DMS79 (cell line): ENCODE results near the gene VGLL3.
"Not testable (repeated sequence)": the region's sequence is repeated elsewhere in the genome, so short reads cannot be mapped to it uniquely, and the experiment has no call there.

Source experiments
- DNase-seq: peaks from one replicate; lab custom pipeline; 2025; lab: John Stamatoyannopoulos, UW

The VGLL3 gene, protein sequence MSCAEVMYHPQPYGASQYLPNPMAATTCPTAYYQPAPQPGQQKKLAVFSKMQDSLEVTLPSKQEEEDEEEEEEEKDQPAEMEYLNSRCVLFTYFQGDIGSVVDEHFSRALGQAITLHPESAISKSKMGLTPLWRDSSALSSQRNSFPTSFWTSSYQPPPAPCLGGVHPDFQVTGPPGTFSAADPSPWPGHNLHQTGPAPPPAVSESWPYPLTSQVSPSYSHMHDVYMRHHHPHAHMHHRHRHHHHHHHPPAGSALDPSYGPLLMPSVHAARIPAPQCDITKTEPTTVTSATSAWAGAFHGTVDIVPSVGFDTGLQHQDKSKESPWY

DNA sequence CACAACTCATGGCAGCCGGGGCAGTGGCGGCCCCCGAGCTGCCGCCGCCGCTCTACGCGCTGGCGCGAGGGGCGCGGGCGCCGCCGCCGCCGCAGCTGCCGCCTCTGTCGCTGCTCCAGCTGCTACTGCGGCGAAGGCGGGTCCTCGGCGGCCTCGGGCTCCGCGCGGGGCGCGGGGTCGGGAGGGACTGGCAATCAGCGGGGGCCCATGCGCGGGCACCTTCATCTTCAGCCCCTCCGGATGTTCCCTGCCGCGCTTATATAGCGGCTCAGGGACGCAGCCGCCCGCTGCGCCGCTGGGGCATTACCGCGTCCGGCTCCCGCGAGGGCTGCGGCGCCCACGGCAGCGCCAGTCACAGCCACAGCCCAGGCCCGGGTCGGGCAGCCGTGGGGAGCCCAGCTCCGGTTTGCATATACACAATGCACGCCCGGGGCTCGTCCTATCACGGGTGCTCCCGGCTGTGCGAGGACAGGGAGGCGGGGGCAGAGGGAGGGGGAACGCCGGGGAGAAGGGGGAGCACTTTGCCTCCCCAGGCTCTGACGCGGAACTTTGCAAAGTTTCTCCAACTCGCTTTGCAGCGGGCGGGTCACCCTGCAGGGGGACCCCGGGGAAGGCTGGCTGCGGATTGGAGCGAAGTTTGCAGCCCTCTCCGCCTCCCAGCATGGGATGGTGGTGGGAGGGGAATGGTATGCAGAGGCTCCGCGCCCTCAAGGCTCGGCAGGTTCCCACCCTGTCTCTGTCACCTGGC lies at the start of gene VGLL3:
Gene VGLL3 (minus strand): TSS at position 416 of the 748 bp plus-strand sequence. CDS start 406 bp downstream, at position 10.
- DNase-seq: no peak

DNA sequence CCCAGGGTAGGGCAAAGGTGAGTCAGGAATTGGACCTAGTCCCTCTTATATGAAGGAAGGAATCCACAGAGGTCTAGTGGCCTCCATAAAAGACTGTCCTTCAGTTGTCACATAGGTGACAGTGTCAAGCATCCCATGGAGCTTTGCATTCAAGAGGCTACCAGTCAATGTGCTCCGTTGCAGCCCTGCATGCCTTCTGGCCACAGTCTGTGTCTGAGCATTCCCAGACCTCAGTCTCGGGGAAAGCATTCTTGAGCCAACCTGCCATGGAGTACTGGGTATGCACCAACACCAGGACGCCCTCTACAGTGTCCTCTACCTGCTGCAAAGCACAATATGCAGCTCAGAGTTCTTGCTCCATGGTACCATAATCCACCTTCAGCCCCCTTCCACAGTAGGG lies 46.7 kb upstream of the VGLL3 start:
- no peak for DNase-seq

DNA sequence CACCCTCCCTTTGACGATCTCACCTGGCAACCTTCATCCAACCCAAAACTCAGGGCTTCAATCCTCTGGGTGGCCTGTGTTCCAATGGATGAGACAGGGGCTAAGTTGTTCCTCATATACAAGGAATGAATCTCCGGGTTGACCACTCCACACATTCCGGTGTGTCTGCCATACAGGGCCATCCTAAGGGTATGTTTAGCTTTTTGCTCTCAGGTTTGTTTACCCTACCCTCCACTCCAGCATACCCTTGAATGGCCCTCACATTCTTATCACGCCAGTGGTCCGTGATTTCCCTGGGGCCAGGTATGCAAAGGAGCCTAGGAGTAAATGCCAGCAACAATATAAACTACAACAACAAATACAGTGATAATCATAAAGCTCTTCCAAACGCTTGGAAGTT lies 45.7 kb upstream of the VGLL3 start:
- no peak for DNase-seq

DNA sequence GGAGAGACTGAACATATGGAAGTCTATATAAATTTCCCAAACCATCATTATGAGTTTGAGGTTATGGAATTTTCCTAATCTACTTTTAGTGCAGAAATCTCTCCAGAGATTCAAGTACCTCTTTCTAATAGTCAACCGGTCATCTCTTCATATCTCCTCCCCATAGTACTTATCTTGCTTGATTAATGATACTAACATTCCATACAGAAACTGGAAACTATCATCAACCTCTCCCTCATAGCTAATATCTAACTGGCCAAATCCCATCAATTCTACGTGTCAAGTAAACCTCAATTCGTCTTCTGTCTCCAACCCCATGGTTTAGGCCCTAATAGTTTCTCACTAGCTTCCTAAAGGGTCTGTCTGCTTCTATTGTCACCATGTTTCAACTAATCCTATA lies 44.4 kb upstream of the VGLL3 start:
- no peak for DNase-seq

DNA sequence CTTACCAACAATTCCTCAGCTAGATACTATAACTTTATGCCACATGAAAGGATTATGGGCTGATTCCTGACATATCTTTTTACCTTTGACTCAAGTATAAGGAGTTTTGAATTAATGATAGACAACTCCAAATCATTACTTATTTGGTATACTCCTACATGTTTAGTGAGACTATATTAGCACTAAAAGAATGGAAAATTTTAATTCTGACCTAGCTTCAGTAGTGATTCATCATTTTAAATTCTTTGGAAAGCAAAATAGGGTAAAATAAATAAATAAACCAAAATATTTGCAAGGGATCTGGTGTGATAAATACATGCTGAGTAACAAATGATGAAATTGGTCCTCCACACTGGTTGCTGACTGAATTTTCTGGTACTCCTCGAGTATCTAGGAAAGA lies 42.3 kb upstream of the VGLL3 start:
- no peak for DNase-seq

DNA sequence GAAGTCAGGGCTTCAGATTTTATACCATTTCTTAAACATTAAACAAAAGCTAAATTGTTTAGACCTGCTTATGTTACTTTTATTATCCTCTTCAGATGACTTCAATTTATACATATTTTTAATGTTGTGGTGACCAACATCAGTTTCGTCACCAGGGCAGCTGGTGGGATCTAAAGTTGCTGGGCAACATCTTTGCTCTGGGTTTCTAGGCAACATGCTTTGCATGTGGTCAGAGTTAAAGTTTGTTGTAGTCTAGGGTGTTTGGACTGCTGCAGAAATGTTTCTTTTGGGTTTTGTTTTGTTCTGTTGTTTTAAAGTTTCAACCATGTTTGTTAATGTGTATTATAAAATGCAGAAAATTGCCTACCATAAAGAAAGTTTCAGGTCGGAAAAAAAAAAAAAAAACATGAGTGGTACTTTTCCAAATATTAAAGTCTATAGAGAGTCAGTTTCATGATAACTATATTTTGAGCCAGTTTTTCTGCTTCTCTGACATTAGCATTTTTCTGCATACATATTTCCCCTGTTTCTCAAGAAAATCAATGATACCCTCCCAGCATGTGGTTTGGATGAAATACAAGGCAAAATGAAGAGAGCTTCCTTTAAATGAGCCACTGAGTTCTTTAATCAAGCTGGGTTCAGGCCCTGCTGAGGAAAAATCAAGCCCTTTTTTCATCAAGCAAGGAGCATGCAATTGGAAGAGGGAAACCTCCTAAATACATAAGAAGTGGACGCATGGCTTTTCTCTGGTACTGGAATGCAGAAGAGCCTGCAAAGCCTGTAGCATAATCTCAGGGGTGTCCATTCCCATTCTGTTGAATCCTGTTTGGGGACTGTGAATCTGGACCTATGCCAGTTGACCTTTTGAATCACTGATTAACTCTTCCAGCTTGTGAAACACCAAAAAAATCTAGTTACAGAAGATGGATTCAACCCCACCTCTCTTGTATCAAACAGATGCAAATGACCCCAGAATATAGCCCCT lies 35.0 kb upstream of the VGLL3 start:
- no peak for DNase-seq

DNA sequence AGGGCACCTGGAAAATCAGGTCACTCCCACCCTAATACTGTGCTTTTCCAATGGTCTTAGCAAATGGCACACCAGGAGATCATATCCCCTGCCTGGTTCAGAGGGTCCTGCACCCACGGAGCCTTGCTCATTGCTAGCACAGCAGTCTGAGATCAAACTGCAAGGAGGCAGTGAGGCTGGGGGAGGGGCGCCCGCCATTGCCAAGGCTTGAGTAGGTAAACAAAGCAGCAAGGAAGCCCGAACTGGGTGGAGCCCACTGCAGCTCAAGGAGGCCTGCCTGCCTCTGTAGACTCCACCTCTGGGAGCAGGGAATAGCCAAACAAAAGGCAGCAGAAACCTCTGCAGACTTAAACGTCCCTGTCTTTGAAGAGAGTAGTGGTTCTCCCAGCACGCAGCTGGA lies 26.4 kb upstream of the VGLL3 start:
- DNase-seq: not testable (repeated sequence)

DNA sequence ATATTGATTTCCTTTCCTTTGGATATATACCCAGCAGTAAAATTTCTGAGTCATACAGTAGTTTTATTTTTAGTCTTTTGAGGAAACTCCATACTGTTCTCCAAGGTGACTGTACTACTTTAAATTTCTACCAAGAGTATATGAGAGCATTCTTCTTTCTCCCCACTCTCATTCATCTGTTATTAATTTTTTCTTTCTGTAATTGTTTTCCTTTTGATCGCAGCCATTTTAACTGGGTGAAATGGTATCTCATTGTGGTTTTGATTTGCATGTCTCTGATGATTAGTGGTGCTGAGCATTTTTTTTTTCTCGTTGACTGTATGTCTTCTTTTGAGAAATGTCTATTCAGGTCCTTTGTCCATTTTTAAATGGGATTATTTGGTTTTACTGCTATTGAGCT lies 18.3 kb upstream of the VGLL3 start:
- DNase-seq: no peak

DNA sequence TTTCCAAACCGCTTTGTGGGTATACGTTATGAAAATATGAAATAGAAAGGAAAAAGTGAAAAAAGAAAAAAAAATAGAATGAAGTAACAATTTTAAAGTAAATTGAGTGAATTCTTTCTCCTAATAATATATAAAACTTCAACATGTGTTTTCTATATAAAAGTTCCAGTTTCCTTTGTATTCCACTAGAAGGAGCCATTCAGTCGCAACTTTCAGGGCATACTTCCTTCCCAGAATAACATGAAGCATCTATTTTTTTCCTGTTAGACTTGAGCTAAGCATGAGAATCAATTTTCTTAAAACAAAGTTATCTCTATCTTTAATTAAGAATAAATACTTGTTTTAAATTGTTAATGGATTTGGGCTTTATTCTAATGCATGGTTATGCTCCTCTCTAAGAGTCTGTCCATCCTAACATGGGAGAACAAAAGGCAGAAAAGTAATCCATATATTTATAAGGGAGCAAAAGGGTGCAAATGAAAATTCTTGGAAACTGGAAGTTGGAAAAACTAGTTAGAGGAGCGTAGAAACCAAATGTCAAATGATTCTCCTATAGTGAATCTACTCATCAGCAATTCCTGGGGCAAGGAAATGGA lies 16.0 kb upstream of the VGLL3 start:
- no peak for DNase-seq

DNA sequence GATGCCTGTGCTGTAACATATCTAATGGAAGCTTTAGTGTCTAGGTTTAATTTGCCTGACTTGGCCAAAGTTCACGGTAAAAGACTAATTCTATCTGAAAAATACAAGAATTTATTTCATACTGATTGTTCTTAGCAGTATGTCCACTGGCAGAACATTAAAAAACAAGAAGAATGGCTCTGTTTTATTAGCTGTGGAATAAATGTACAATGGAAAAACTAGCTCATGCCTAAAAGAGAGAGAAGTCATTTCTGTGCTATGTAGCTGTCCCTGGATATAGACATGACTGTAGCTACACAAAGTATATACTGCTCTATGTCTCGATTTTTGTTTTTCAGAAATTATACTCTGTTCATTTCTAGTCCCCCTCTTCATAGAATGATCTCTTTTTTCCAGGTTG lies 13.9 kb upstream of the VGLL3 start:
- no peak for DNase-seq

DNA sequence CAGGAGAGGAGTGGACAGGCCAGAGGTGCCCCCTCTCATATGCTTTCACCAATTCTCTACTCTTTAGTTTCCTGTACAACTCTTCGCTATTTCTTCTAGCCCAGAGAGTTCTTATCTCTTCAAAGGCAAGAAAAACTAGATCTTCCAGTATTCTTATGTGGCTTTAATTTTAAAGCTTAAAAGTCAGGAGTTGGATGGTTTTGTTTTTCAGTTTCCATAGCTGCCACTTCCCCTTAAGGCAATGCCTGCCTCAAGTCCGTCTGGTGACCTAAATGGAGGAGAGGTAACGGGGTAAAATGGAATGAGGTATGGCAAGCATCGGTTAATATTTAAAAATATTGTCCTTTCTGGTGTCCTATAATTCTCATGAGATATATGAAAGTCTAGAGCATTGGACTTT lies 11.4 kb upstream of the VGLL3 start:
- DNase-seq: no peak

DNA sequence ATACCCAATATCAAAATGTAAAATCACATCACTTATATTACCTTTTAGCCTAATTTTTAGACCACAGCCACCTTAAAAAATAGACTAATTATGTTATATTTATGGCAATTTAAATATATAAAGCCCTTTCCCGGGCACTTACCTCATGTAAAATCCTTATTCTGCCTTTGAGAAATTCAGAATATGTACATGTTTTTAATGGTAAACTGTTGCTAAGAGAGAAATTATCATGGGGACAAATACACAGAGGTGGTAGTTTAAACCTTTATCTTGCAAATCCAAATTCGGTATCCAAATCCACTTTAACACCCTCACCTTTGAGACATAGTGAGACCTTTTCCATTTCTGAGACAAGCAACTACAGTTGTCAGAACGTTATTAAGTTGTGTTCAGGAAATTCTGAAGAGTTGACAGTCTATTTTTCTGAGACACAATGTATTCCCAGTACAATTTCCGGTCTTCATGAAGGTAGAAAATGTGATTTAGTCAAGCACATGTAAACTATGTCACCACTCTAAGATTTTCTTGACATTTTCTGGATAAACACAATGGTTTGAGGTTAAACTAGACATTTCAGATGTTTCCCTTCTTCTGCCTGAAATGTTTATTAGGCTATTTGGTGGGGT lies 10.6 kb upstream of the VGLL3 start:
- DNase-seq: no peak

DNA sequence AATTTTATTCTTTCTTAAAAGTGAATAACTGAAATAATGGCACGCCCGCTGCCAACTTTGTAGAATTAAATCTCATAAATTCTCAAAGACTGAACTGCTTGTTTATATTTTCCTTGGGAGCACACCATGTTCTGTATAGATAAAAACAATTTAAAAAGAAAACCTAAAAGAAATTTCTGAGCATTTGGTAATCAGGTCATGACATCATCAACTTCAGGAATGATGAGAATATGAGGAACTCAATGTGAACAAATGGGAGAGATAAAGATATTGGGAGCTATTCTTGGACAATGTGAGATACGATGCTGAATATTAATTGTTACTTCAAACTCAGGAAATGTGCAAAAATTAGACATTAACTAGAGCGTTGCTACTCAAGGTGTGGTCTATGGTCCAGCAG lies 10.0 kb upstream of the VGLL3 start:
- DNase-seq: no peak

DNA sequence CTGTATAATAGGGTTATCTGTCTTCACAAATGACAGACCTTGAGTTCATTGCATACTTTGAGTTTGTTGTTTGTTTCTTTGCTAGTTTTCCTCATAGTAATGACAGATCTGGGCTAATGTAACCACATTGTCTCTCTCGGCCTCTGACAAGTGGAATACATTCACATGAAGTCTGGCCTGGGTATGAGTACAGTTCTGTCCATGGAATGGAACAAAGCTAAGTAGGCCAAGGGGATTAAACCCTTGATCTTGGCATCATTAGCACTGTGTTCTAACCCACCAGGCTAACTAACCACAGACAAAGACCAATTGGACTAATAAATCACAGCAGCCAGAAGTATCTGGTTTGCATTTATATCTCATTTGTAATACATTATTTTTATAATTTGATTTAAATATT lies 7.6 kb upstream of the VGLL3 start:
- no peak for DNase-seq

DNA sequence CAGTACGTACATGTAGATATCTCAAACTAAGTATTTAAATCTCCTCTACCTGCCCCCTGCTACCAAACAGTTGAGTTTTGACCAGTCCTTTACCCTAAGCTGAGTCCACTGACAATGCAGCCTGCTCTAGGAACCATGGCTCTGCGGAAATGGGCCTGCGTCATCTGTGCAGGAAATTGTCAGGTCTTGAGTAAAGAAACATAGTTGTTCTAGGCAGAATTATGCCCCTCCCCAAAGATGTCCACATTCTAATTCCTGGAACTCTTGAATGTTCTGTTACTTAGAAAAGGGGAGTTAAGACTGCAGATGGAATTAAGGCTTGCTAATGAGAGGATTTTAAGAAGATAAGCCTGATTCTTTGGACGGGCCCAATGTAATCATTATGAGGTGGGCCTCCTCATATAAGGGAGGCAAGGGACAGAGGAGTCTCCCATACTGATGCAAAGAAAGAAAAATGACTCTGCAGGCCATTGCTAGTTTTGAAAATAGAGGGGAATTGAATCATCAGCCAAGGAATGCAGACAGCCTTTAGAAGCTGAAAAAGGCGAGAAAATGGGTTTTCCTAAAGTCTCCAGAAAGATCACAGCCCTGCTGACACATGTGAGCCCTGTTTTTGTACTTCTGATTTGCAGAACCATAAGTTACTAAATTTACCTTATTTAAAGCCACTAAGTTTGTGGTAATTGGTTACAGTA lies 5.5 kb upstream of the VGLL3 start:
- no peak for DNase-seq

DNA sequence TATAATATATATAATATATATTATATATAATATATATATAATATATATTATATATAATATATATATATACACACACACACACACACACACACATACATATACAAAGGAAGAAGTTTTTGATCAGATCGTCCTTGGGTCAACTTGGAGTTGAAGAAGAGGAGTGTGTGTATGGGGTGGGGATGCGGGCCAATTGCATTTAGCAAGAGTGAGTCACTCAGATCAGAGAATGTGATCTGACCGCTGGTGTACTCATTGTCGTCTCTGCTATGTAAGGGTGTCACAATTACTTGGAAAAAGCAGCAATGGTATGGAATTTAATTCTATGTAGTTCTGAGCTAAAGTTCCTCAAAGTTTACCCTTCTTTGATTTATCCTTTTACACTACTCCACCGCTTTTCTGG lies 4.6 kb upstream of the VGLL3 start:
- DNase-seq: no peak

DNA sequence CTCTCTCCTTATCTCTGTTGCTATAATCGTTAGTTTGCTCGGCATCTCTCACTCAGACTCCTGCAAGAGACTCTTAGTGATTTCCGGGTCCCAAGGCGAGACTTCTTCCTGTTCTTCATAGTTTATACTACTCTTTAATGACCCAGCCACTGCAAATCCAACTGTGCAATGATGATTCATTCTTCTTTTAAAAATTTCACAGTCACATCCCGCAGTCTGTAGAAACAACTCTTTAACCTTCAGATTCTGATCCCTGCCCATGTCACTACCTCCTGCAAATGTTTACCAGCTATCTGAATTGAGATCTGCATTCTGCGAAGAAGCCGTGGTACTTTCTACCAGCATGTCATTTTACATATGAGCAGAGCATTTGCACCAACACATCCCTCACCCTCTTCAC lies 2.8 kb upstream of the VGLL3 start:
- DNase-seq: no peak

DNA sequence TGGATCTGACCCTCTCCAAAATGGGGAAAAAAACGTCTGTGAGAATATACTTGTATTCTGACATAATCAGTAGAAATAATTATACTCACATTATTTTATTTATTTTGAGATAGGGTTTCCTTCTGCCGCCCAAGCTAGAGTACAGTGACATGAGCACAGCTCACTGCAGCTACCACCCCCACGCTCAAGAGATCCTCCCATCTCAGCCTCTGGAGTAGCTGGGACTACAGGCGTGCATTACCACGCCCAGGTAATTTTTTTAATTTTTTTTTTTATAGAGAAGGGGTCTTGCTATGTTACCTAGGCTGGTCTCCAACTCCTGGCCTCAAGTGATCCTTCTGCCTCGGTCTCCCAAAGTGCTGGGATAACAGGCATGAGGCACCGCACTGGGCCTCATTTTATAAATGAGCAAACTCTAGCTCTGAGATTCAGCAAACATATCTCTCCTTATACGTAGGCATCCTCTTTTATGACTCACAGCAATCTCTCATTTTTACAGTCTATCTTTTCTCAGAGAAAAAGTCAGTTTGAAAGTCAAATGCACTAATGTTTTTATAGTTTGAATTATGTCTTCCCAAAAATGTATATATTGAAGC lies 989 bp upstream of the VGLL3 start:
- DNase-seq: no peak

DNA sequence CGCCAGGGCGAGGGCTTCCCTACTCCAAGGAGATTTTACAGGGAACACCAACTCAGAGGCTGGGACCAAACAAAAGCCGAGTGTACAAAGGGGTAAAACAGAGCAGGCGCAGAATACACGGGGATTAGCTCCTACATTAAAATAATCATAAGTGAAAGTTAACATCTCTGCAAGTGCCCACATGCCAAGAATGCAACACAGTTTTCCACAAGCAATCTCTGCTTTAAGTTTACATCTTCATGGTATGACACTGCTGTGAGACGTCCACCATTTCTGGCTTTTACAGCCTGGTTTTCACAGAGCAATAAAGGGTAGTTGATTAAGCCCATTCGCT lies 500 bp upstream of the VGLL3 start:
- DNase-seq: no peak

DNA sequence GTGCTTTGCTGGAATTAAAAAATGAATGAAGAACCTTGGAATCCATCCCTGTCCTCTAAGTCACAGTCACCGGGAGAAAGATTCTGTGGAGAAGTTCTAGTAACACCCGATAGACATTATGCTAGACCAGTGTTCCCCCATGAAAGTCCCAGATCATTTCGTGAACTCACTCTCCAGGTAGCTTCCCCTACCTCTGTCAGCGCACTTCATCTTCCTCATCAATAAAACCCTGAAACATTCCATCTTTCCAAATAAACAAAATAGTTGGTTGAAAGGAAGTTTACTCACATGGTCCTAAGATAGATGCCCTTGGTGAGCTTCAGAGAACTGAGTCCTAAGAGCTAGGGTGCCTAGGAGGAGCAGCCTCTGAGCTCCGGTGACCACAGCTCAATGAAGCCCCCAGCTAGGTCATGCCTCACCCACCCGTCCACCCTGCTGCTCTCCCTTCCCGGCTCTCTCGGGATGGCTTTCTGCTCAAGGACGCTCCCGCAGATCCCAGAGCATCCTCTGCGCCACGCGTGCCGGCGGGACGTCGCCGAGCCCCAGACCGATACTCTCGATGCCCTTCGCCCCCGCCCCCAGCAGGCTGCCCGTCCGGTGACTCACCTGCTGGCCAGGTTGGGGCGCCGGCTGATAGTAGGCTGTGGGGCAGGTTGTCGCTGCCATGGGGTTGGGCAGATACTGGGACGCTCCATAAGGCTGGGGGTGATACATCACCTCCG lies 776 bp downstream of the VGLL3 start:
- no peak for DNase-seq
